OCI-LY7 (cell line): Measurements from ENCODE around the gene TSPAN9. TPM values are rescaled to one million over a fixed set of nuclear protein-coding genes. Genes with fewer than 3 reads are reported as not detected.

Experiments used
- BruUV-seq: library from RNA; stranded (reverse); fragments of 400-500 nt; replicated peaks from 2 replicates; lab custom pipeline; 2021; lab: Mats Ljungman, UMichigan
- CTCF ChIA-PET: fragments of 300-600 bp; sonication (Branson Sonifier 250); formaldehyde crosslinking; loops from one replicate; lab custom pipeline; 2022; ENCODE audit warnings: antibody characterized with exemption; ENCODE audit not compliant: unreplicated experiment; lab: Charles Lee
- POLR2A ChIA-PET: fragments of 300-600 bp; sonication (Branson Sonifier 250); formaldehyde crosslinking; loops from one replicate; lab custom pipeline; 2022; ENCODE audit warnings: antibody characterized with exemption; lab: Charles Lee
- DNase-seq: peaks from one replicate; pipeline ENCODE4 v3.0.0-alpha.2; 2015; ENCODE audit warnings: low spot score
- H2AFZ ChIP-seq: fragments of 200-600 bp; sonication (generic), shearing (Covaris generic); 2 replicates; pipeline ENCODE4 v1.6.1; 2014; ENCODE audit warnings: mild to moderate bottlenecking, antibody characterized with exemption, low read length, moderate library complexity
- H3K27ac ChIP-seq: fragments of 200-600 bp; sonication (generic); 2 replicates; pipeline ENCODE4 v1.5.1; 2014; ENCODE audit warnings: mixed run types, low read depth, mild to moderate bottlenecking, moderate library complexity, low read length, inconsistent platforms; ENCODE audit not compliant: poor library complexity, severe bottlenecking
- H3K36me3 ChIP-seq: fragments of 200-600 bp; sonication (generic); 2 replicates; pipeline ENCODE4 v1.6.1; 2014; ENCODE audit warnings: mild to moderate bottlenecking, antibody characterized with exemption, low read length, moderate library complexity, mixed read lengths; ENCODE audit not compliant: insufficient read depth
- H3K4me1 ChIP-seq: fragments of 200-600 bp; sonication (generic); 2 replicates; pipeline ENCODE4 v1.5.1; 2014; ENCODE audit warnings: mild to moderate bottlenecking, low read length; ENCODE audit not compliant: insufficient read depth, poor library complexity, severe bottlenecking
- H3K4me2 ChIP-seq: fragments of 200-600 bp; sonication (generic); 2 replicates; pipeline ENCODE4 v1.6.1; 2014; ENCODE audit warnings: mild to moderate bottlenecking, low read length
- H3K4me3 ChIP-seq: fragments of 200-600 bp; sonication (generic); 2 replicates; pipeline ENCODE4 v1.5.1; 2014; ENCODE audit warnings: mild to moderate bottlenecking, low read depth, low read length; ENCODE audit not compliant: poor library complexity, severe bottlenecking
- H3K79me2 ChIP-seq: fragments of 200-600 bp; sonication (generic); 2 replicates; pipeline ENCODE4 v1.6.1; 2016; ENCODE audit warnings: low read depth, mild to moderate bottlenecking, low read length, moderate library complexity, mixed read lengths; ENCODE audit not compliant: insufficient read depth
- H3K9me2 ChIP-seq: fragments of 200-600 bp; sonication (generic); 2 replicates; pipeline ENCODE4 v1.6.1; 2016; ENCODE audit warnings: mild to moderate bottlenecking, low read length, mixed read lengths; ENCODE audit not compliant: insufficient read depth
- H3K9me3 ChIP-seq: fragments of 200-600 bp; sonication (generic); 2 replicates; pipeline ENCODE4 v1.6.1; 2014; ENCODE audit warnings: mild to moderate bottlenecking, mixed run types, low read length, mixed read lengths
- H4K20me1 ChIP-seq: fragments of 200-600 bp; sonication (generic); 2 replicates; pipeline ENCODE4 v1.6.1; 2014; ENCODE audit warnings: mild to moderate bottlenecking, antibody characterized with exemption, low read length, moderate library complexity, mixed read lengths; ENCODE audit not compliant: insufficient read depth
- CTCF ChIP-seq: fragments of 200-600 bp; sonication (generic); conservative IDR thresholded peaks from 2 replicates; pipeline ENCODE4 v1.5.1; 2014; ENCODE audit warnings: mild to moderate bottlenecking, antibody characterized with exemption, low read length, moderate library complexity, mixed read lengths
- EZH2phosphoT487 ChIP-seq: fragments of 200-600 bp; sonication (generic); IDR thresholded peaks from 2 replicates; pipeline ENCODE4 v1.6.1; 2018; ENCODE audit warnings: low read depth, borderline replicate concordance, mild to moderate bottlenecking, mixed run types, antibody characterized with exemption, low read length, moderate library complexity, mixed read lengths
- intact Hi-C: fragments of 100-400 bp; cut with micrococcal nuclease; formaldehyde crosslinking; loops from one replicate; pipeline ENCODE4 v1.10.0; 2022; ENCODE audit not compliant: unreplicated experiment
- total RNA-seq, 2 experiments: library from RNA; depleted of rRNA in 1 of 2; stranded (reverse); fragments of >200 nt in 1 of 2; shearing (Covaris generic) in 1 of 2; gene quantifications; 2 replicates each; pipeline ENCODE4 v1.2.3, GENCODE V29; 2014 to 2022

TSPAN9 gene
- total RNA-seq, 2 experiments from 2014 or later: 0.50 to 0.74 TPM

- intact Hi-C loops: no loop called here
- Histone ChIP-seq H3K79me2 (no peaks in the 10 kb centered on the region), H3K4me3 (no peak overlapping the region), H2AFZ (no peak overlapping the region), H3K4me1 (no peaks in the 10 kb centered on the region), H3K9me3 (no peaks in the 10 kb centered on the region), H3K9me2 (no peaks in the 10 kb centered on the region), H3K36me3 (no peaks in the 10 kb centered on the region), H4K20me1 (no peaks in the 10 kb centered on the region), H3K27ac (no peak overlapping the region), H3K4me2 (no peak overlapping the region)
- ChIA-PET CTCF (no interaction called here), POLR2A (no interaction called here)
- DNase-seq: no peak
- BruUV-seq: no TSS peak
- no peak for TF ChIP-seq EZH2phosphoT487
- TF ChIP-seq CTCF: no peak
Observed at GRCh38 chr12:3125674-3126073, 48.5 kb downstream of the TSPAN9 start.

- CTCF ChIA-PET: no interaction called here
- DNase-seq: no peak
- H2AFZ ChIP-seq: no peak overlapping the region
- POLR2A ChIA-PET: interaction anchor here (0.6 kb wide), 1 partner anchor 743 kb away, joined by 3 read pairs; no protein-coding TSS in a partner anchor
- H3K4me1 ChIP-seq: no peaks in the 10 kb centered on the region
- no peak overlapping the region for H3K4me3 ChIP-seq
- BruUV-seq: no TSS peak
- no peaks in the 10 kb centered on the region for H3K79me2 ChIP-seq
- no peaks in the 10 kb centered on the region for H3K9me2 ChIP-seq
- no peak overlapping the region for H3K4me2 ChIP-seq
- no peaks in the 10 kb centered on the region for H4K20me1 ChIP-seq
- no peaks in the 10 kb centered on the region for H3K9me3 ChIP-seq
- no peak for TF ChIP-seq CTCF
- TF ChIP-seq EZH2phosphoT487: no peak
- intact Hi-C loops: no loop called here
- no peak overlapping the region for H3K27ac ChIP-seq
- H3K36me3 ChIP-seq: no peaks in the 10 kb centered on the region
Observed at GRCh38 chr12:3127832-3128231, 50.7 kb downstream of the TSPAN9 start.

GRCh38 chr12:3128498-3129293, 51.5 kb downstream of the TSPAN9 start:
- no TSS peak for BruUV-seq
- ChIA-PET CTCF (no interaction called here), POLR2A (interaction anchor here (0.6 kb wide), 1 partner anchor 742 kb away, joined by 3 read pairs; no protein-coding TSS in a partner anchor)
- Histone ChIP-seq H3K9me3 (no peaks in the 10 kb centered on the region), H3K4me3 (no peak overlapping the region), H4K20me1 (no peaks in the 10 kb centered on the region), H3K27ac (no peak overlapping the region), H3K4me1 (no peaks in the 10 kb centered on the region), H3K79me2 (no peaks in the 10 kb centered on the region), H3K4me2 (no peak overlapping the region), H3K36me3 (no peaks in the 10 kb centered on the region), H2AFZ (no peak overlapping the region), H3K9me2 (no peaks in the 10 kb centered on the region)
- DNase-seq: no peak
- no peak for TF ChIP-seq EZH2phosphoT487
- TF ChIP-seq CTCF: no peak
- intact Hi-C loops: no loop called here
